Stimulated activated CD8-positive, alpha-beta memory T cell treated with anti-CD3 and anti-CD28 coated beads, Interleukin-4, amount 100 ng/mL, for 24 hours (primary cell): Measurements from ENCODE around the gene ENHO.

Experiments used
- DNase-seq: peaks from one replicate; pipeline ENCODE4 v3.0.0-alpha.2; 2020; ENCODE audit warnings: low read depth

Gene ENHO

DNA sequence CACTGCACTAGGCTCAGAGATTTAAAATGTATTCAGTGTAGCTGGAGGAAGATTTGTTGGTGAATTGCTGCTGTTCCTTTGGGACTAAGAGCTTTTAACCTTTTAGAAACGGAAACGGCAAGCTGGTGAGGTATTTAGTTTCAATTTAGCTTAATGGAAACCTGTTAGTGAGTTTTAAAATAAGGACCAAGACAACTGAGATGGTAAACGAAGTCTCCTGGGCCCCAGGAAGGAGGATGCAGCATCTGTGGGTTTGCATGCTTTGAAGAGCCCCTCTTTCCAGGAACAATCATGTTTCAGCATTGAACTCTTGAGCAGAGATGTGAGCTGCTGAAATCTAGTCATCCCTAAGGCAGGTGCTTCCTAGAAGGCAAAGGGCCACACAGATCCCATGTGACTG lies 47.7 kb downstream of the ENHO start:
- DNase-seq, result no peak
